Measurements from ENCODE around the gene YJEFN3.

The YJEFN3 gene

DNA sequence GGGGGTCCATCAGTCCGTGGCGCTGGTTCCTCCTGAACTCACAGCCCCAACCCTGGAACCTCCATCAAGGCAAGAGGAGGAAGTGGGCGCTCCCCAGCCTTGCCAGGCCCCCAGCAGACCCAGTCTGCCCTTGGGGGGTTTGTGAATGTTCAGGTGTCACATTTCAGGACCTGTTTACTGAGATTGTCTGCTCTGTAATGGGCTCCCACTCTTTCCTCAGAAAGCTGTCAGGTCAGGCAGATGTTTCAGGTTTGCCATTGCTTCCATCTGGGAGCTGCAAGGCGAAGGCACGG lies 42.8 kb upstream of the YJEFN3 start:
- no peak for TF ChIP-seq SIN3A (IDR thresholded peaks at IDR 0.05; ENCODE audit: borderline replicate concordance, insufficient read depth, low read length)
- TF ChIP-seq, protein P1, sequence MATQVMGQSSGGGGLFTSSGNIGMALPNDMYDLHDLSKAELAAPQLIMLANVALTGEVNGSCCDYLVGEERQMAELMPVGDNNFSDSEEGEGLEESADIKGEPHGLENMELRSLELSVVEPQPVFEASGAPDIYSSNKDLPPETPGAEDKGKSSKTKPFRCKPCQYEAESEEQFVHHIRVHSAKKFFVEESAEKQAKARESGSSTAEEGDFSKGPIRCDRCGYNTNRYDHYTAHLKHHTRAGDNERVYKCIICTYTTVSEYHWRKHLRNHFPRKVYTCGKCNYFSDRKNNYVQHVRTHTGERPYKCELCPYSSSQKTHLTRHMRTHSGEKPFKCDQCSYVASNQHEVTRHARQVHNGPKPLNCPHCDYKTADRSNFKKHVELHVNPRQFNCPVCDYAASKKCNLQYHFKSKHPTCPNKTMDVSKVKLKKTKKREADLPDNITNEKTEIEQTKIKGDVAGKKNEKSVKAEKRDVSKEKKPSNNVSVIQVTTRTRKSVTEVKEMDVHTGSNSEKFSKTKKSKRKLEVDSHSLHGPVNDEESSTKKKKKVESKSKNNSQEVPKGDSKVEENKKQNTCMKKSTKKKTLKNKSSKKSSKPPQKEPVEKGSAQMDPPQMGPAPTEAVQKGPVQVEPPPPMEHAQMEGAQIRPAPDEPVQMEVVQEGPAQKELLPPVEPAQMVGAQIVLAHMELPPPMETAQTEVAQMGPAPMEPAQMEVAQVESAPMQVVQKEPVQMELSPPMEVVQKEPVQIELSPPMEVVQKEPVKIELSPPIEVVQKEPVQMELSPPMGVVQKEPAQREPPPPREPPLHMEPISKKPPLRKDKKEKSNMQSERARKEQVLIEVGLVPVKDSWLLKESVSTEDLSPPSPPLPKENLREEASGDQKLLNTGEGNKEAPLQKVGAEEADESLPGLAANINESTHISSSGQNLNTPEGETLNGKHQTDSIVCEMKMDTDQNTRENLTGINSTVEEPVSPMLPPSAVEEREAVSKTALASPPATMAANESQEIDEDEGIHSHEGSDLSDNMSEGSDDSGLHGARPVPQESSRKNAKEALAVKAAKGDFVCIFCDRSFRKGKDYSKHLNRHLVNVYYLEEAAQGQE (IDR thresholded peaks at IDR 0.05; ENCODE audit: insufficient read depth in 1 of 2, low read depth in 2 of 2, low read length in 2 of 2) = no peak
- TF ChIP-seq TAF1 (IDR thresholded peaks at IDR 0.05; ENCODE audit: borderline replicate concordance, insufficient read depth, low read length) = no peak
- no peak for TF ChIP-seq POLR2AphosphoS5 (IDR thresholded peaks at IDR 0.05; ENCODE audit: low read depth, low read length)
- TF ChIP-seq FOXP2 (optimal IDR thresholded peaks at IDR 0.05; ENCODE audit: borderline replicate concordance, extremely low read depth, extremely low read length, insufficient read depth) = no peak

DNA sequence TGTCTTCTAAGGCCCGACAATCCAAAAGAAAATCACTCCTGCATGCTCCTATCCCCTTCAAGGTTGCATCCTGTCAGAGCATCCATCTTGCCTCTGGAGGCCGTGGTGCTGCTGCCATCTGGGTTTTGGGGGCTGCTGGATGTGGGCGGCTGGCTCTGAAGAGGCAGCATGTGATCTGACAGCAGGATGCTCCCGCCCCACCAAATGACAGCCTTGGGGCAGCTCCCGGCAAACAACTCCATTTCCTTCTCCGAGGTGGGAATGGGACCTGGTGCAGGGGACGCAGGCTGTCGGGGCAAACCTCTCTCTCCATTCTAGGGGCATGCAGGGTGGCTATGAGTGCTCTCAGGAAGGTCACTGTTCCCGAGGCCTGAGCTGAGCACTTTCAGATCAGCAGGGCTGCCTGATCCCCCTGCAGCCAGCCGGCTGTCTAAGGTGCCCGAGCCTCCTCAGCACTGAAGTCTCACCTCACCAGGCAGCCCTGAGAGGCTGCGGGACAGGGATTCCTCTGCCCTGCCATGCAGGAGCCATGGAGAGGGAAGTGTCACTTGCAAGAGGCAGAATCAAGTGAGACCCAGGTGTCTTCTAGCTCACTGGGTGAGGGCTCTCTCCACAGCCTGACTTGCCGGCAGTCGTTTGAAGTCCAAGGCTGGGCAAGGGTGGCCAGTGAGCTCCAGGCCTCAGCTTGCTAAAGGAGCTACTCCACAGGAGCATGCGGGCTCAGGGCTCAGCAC lies 42.2 kb upstream of the YJEFN3 start:
- TF ChIP-seq SIN3A (IDR thresholded peaks at IDR 0.05; ENCODE audit: borderline replicate concordance, insufficient read depth, low read length) (no peak), POLR2AphosphoS5 (IDR thresholded peaks at IDR 0.05; ENCODE audit: low read depth, low read length) (no peak), FOXP2 (optimal IDR thresholded peaks at IDR 0.05; ENCODE audit: borderline replicate concordance, extremely low read depth, extremely low read length, insufficient read depth) (no peak), TAF1 (IDR thresholded peaks at IDR 0.05; ENCODE audit: borderline replicate concordance, insufficient read depth, low read length) (no peak)
- TF ChIP-seq, protein P1 (IDR thresholded peaks at IDR 0.05; ENCODE audit: insufficient read depth in 1 of 2, low read depth in 2 of 2, low read length in 2 of 2) = no peak

DNA sequence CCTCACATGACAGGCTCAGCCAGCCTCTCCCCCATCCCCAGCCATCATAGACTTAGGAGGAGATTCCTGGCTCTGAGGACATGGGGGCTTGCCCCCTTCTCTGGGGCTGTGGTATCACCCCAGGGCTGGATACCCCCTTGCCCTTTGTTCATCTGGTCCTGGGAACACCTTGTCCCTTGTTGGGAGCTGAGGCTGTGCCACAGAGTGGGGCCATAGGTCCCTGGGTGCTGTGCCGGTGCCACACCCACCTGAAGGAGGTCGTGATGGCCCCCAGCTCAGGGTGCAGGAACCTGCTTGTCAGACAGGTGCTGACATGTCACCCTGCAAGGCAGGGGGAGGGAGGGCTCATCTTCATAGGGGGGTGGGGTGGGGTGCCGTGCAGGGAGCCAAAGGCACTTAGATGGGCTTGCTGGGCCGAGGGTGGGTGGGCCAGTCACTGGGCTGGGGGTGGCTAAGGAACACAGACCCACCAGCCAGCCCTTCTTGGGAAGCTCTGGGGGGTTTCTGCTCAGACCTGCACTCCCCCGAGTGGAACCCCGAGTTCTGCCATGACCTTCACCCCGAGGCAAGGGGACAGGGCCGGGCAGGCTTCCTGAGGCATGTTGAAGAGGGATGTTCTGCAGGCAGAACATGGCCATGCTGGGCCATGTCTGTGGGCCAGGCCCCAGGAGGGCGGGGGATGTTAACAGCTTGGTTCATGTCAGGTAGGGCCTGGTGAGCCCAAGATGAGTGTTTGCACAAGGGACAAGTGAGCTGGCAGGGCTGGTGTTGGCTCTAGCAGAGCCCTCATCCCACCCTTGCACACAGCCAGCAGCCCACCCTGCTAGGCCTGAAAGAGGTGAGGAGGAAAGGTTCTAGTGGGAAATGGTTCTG lies 41.4 kb upstream of the YJEFN3 start:
- TF ChIP-seq, protein P1 (IDR thresholded peaks at IDR 0.05; ENCODE audit: insufficient read depth in 1 of 2, low read depth in 2 of 2, low read length in 2 of 2) = no peak
- TF ChIP-seq POLR2AphosphoS5 (IDR thresholded peaks at IDR 0.05; ENCODE audit: low read depth, low read length) (no peak), TAF1 (IDR thresholded peaks at IDR 0.05; ENCODE audit: borderline replicate concordance, insufficient read depth, low read length) (no peak), FOXP2 (optimal IDR thresholded peaks at IDR 0.05; ENCODE audit: borderline replicate concordance, extremely low read depth, extremely low read length, insufficient read depth) (no peak), SIN3A (IDR thresholded peaks at IDR 0.05; ENCODE audit: borderline replicate concordance, insufficient read depth, low read length) (no peak)

DNA sequence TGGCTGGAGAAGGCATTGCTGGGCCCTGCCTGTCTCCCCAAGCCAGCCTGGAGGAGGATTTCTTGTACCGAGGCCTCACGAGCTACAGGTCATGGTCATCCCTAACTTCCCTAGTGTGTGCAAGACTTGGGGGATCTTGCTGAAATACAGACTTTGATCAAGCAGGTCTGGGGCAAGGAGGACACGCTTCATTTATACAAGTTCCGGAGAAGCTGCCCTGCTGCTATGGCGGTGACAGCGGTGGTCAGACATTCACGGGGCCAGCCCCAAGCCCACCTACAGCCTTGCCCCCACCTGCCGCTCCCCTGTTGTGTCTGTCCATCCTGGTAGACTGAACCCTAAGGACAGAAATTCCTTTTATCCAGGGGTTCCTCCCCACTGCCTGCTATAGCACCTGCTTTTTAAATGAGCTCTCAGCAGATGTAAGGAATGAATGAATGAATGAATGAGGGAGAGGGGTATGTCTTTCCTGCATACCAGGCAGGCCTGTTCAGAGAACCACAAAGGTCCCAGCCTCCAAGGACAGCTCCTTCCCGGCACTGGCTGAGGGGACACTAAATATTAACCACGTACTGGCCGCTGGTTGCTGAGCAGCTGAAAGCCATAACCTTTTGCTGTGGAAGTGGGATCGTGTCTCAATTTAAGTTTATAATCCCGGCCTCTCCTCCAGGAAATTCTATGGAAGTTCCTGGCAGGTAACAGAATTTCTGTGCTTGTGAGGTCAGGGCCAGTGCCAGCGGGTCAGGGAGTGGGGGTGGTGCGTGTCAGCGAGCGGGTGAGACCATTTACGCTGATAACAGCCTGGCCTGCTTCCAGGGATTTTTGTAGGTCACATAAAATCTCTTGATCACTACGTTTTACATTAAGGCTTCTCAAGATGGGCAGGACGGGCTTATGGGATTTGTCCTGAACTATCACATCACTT lies 40.5 kb upstream of the YJEFN3 start:
- TF ChIP-seq TAF1 (IDR thresholded peaks at IDR 0.05; ENCODE audit: borderline replicate concordance, insufficient read depth, low read length) = no peak
- no peak for TF ChIP-seq FOXP2 (optimal IDR thresholded peaks at IDR 0.05; ENCODE audit: borderline replicate concordance, extremely low read depth, extremely low read length, insufficient read depth)
- no peak for TF ChIP-seq POLR2AphosphoS5 (IDR thresholded peaks at IDR 0.05; ENCODE audit: low read depth, low read length)
- no peak for TF ChIP-seq SIN3A (IDR thresholded peaks at IDR 0.05; ENCODE audit: borderline replicate concordance, insufficient read depth, low read length)
- TF ChIP-seq, protein P1 (IDR thresholded peaks at IDR 0.05; ENCODE audit: insufficient read depth in 1 of 2, low read depth in 2 of 2, low read length in 2 of 2) = no peak

All from PFSK-1 (cell line).